RWPE2 (cell line): Measurements from ENCODE around the gene EME1.

Experiments used
- ATAC-seq: fragments of 200-7000 bp; cut with Tn5 transposase; 3 replicates; pipeline ENCODE4 v1.9.1; 2021; ENCODE audit warnings: low read depth
- DNase-seq: peaks from one replicate; pipeline ENCODE4 v3.0.0-alpha.2; 2020; ENCODE audit warnings: low spot score
- H3K27ac ChIP-seq: fragments of 450-650 bp; 2 replicates; pipeline ENCODE4 v1.5.1; 2017; ENCODE audit warnings: mild to moderate bottlenecking; ENCODE audit not compliant: poor library complexity, severe bottlenecking
- H3K27me3 ChIP-seq: fragments of 250-450 bp; sonication (Bioruptor Pico); 2 replicates; pipeline ENCODE4 v1.5.1; 2021; ENCODE audit warnings: mild to moderate bottlenecking, moderate library complexity; ENCODE audit not compliant: insufficient read depth, poor library complexity, severe bottlenecking
- H3K36me3 ChIP-seq: fragments of 250-450 bp; sonication (Bioruptor Pico); 2 replicates; pipeline ENCODE4 v1.5.1; 2020; ENCODE audit warnings: low read depth, mild to moderate bottlenecking, moderate library complexity
- H3K4me1 ChIP-seq: fragments of 250-450 bp; sonication (Bioruptor Pico); 2 replicates; pipeline ENCODE4 v1.5.1; 2021; ENCODE audit warnings: mild to moderate bottlenecking, moderate library complexity; ENCODE audit not compliant: insufficient read depth, poor library complexity, severe bottlenecking
- H3K4me3 ChIP-seq: fragments of 250-450 bp; sonication (Bioruptor Pico); 2 replicates; pipeline ENCODE4 v1.5.1; 2021; ENCODE audit warnings: mild to moderate bottlenecking, moderate library complexity; ENCODE audit not compliant: severe bottlenecking
- H3K9me3 ChIP-seq: fragments of 250-450 bp; sonication (Bioruptor Pico); 2 replicates; pipeline ENCODE4 v1.5.1; 2021; ENCODE audit warnings: mild to moderate bottlenecking, moderate library complexity; ENCODE audit not compliant: severe bottlenecking
- TF ChIP-seq, protein P1 (sequence below): fragments of 450-650 bp; IDR thresholded peaks from one replicate; pipeline ENCODE4 v1.5.1; 2017; ENCODE audit warnings: mild to moderate bottlenecking, moderate library complexity; ENCODE audit not compliant: poor library complexity, severe bottlenecking

Gene EME1

DNA sequence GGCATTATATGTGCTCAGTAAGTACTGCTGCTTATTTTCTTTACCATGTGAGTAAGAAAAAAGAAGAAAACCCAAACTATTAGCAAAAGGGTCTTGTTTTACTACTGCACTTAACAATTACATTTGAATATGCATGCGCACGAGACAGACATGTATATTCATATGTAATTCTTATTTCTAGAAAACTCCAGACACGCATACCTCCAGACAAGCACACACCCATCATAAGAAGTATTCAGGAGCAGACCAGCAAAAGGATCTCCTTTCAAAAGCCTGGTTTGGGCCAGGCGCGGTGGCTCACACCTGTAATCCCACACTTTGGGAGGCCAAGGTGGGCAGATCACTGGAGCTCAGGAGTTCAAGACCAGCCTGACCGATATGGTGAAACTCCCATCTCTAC lies 16.5 kb downstream of the EME1 start:
- DNase-seq: no peak
- H3K36me3 ChIP-seq: peaks cover 98% of the 10 kb centered on the region

GRCh38 chr17:50392621-50393020 lies 19.6 kb downstream of the EME1 start:
- TF ChIP-seq, protein P1, sequence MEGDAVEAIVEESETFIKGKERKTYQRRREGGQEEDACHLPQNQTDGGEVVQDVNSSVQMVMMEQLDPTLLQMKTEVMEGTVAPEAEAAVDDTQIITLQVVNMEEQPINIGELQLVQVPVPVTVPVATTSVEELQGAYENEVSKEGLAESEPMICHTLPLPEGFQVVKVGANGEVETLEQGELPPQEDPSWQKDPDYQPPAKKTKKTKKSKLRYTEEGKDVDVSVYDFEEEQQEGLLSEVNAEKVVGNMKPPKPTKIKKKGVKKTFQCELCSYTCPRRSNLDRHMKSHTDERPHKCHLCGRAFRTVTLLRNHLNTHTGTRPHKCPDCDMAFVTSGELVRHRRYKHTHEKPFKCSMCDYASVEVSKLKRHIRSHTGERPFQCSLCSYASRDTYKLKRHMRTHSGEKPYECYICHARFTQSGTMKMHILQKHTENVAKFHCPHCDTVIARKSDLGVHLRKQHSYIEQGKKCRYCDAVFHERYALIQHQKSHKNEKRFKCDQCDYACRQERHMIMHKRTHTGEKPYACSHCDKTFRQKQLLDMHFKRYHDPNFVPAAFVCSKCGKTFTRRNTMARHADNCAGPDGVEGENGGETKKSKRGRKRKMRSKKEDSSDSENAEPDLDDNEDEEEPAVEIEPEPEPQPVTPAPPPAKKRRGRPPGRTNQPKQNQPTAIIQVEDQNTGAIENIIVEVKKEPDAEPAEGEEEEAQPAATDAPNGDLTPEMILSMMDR: no peak
- Histone ChIP-seq H3K4me1 (peaks cover 27% of the 10 kb centered on the region), H3K27ac (peak overlapping the region; percentile 70), H3K9me3 (no peaks in the 10 kb centered on the region), H3K27me3 (no peaks in the 10 kb centered on the region), H3K36me3 (peaks cover 87% of the 10 kb centered on the region), H3K4me3 (no peak overlapping the region)
- no peak for ATAC-seq
- DNase-seq: no peak

More for the DNA sequence above, 16.5 kb downstream of the EME1 start:
- ATAC-seq: no peak
- H3K27ac ChIP-seq: no peak overlapping the region
- H3K4me1 ChIP-seq: peaks cover 18% of the 10 kb centered on the region
- H3K27me3 ChIP-seq: no peaks in the 10 kb centered on the region
- no peaks in the 10 kb centered on the region for H3K9me3 ChIP-seq
- TF ChIP-seq, protein P1: no peak
- H3K4me3 ChIP-seq: no peak overlapping the region

DNA sequence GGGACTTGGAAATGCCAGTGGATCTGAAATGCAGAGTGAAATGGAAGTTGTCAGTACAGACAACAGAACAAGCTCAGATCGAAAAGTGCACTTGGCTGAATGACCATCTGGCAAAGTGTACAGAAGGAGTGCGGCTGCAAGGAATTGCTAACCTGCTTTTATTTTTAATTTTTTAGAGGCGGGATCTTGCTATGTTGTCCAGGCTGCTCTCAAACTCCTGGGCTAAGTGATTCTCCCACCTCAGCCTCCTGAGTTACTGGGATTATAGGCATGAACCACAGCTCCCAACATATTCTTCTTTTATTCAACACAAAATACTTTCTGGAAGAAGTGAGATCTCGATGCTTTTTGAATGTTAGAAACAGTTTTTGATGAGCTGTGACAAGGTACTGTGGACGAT lies 20.7 kb downstream of the EME1 start:
- ATAC-seq (no peak), DNase-seq (no peak)
- H3K27me3 ChIP-seq: no peaks in the 10 kb centered on the region
- H3K9me3 ChIP-seq: no peaks in the 10 kb centered on the region
- H3K4me3 ChIP-seq: no peak overlapping the region
- H3K4me1 ChIP-seq: peaks cover 27% of the 10 kb centered on the region
- peaks cover 77% of the 10 kb centered on the region for H3K36me3 ChIP-seq
- TF ChIP-seq, protein P1: no peak
- peak overlapping the region; percentile 70 for H3K27ac ChIP-seq

DNA sequence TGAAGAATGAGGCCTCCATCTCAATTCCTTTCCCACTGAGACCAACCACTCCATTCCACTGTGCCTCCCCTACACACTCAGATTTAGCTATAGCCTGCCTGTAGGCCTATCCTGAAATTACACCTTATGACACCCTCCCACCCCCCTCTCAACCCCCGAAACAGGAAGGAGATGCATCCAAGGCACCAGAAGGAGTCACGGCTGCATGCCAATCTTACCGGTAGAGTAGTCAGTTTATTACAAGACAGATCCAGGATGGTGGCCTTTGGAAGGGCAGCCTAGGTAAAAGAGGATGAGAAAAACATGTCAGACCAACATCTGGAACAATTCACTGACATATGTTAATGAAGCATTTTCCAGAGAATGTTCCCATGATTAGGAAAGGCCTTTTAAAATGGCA lies 21.7 kb downstream of the EME1 start:
- DNase-seq: no peak
- Histone ChIP-seq H3K36me3 (peaks cover 66% of the 10 kb centered on the region), H3K27ac (peak overlapping the region; percentile 70), H3K27me3 (no peaks in the 10 kb centered on the region), H3K4me3 (no peak overlapping the region), H3K9me3 (no peaks in the 10 kb centered on the region), H3K4me1 (peaks cover 27% of the 10 kb centered on the region)
- TF ChIP-seq, protein P1: no peak
- no peak for ATAC-seq

DNA sequence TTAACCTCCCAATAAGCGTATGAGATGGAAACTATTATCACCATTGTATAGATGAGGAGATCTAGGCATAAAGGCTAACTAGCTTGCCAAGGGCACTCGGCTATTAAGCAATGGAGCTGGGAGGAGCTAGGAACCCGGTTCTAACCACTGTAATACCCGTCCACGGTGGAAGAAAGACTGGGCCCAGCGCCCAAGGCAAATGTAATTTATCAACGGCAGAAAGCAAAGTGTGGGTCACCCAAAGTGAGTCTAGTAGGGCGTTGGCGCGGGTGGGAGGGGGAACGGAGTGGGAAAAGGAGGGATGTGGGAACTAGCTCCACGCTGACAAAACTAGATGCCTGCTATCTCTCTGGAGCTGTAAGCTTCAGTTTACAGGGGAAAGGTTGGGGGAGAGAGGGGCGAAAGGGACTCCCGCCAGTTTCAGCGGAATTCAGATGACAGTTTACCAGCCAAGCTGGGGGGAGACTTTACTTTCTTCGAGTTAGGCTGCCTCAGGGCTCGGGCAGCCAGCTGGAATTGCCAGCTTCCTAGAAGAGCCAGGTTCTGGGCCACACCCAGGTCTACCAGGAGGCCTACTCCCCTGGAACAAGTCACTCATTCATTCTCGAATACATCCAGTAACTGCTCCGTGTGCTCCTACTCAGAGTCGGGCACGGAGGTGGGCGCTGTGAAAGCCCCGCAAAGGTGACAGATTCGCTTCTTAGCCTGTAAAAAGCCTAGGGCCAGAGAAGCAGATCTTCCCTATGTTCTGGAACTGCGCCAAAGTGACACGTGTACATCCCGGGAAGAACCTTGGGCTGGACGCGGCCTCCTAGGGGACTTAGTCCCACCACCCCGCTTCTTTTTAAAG lies 23.5 kb downstream of the EME1 start:
- H3K36me3 ChIP-seq: peaks cover 50% of the 10 kb centered on the region
- ATAC-seq (peak; percentile 50), DNase-seq (no peak)
- H3K27me3 ChIP-seq: no peaks in the 10 kb centered on the region
- H3K4me3 ChIP-seq: peak overlapping the region; percentile 93
- H3K27ac ChIP-seq: peak overlapping the region; percentile 70
- H3K9me3 ChIP-seq: no peaks in the 10 kb centered on the region
- TF ChIP-seq, protein P1: no peak
- H3K4me1 ChIP-seq: peaks cover 22% of the 10 kb centered on the region
